NOMO-1 (cell line): Measurements from ENCODE around the gene CCDC194.
"Not testable (repeated sequence)": the region's sequence is repeated elsewhere in the genome, so short reads cannot be mapped to it uniquely, and the experiment has no call there.

Experiments
- DNase-seq, 2 experiments: peaks; one replicate each; lab custom pipeline; 2025; ENCODE audit not compliant: unreplicated experiment in 2 of 2; lab: John Stamatoyannopoulos, UW

CCDC194 gene

DNA sequence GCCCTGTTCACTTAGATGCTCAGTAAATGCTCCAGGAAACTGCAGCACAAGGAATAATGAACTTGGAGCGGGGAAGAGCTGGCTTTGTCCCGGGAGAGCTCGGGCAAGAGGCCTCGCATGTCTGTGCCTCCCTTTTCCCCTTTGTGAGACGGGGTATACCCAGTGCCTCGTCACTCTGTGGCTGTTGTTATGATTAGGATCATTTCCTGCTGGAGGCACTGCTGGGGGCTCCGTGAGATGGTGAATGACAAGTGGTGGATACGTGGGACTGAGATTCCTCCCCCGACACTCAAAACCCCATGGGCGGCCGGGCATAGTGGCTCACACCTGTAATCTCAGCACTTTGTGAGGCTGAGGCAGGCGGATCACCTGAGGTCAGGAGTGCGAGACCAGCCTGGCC is 15.7 kb downstream of the CCDC194 start:
- DNase-seq = no peak

- DNase-seq = no peak
Observed at GRCh38 chr19:17376935-17377600, 16.9 kb downstream of the CCDC194 start, which contains the start of gene PLVAP. TSS of gene PLVAP (minus strand) at chr19:17377342. CDS start at chr19:17377288, 54 bp downstream.

DNA sequence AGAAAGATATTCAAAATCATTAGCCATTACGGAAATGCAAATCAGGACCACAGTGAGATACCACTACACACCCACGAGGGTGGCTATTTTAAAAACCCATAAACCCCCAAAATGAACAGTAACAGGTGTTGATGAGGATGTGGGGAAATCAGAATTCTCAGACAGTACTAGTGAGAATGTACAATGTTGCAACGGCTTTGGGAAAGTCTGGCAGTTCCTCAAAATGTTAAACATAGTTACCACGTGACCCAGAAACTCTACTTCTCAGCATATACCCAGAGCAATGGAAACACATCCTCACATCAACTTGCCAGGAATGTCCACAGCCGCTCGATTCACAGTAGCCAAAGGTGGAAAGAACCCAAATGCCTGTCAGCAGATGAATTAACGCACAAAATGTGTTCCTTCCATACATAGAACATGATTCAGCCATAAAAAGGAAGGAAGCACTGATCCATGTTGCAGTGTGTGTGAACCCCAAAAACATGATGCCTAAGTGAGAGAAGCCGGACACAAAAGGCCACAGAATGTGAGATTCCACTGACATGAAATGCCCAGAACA is 23.9 kb downstream of the CCDC194 start:
- peak; percentile 66 to 88 for DNase-seq

DNA sequence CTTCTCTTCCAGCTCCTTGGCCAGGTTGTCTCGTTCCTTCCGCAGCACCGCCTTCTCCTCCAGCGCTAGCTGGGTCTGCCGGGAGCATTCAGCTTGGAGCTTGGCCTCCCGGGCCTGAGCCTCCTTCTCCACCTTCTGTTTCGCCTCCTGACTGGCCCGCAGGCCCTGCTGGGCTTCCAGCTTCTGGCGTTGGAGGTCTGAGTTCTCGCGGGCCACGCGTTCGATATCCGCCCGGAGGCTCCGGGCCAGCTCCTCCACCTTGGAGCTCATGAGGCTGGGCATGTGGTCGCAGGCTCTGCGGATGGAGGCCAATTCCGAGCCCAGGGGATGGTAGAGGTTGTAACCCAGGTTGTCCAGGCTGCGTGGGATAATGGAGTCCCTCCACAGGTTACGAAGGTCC is 28.6 kb downstream of the CCDC194 start:
- DNase-seq = no peak

GRCh38 chr19:17363852-17364605 is 30.0 kb downstream of the CCDC194 start:
- DNase-seq = not testable (repeated sequence)

DNA sequence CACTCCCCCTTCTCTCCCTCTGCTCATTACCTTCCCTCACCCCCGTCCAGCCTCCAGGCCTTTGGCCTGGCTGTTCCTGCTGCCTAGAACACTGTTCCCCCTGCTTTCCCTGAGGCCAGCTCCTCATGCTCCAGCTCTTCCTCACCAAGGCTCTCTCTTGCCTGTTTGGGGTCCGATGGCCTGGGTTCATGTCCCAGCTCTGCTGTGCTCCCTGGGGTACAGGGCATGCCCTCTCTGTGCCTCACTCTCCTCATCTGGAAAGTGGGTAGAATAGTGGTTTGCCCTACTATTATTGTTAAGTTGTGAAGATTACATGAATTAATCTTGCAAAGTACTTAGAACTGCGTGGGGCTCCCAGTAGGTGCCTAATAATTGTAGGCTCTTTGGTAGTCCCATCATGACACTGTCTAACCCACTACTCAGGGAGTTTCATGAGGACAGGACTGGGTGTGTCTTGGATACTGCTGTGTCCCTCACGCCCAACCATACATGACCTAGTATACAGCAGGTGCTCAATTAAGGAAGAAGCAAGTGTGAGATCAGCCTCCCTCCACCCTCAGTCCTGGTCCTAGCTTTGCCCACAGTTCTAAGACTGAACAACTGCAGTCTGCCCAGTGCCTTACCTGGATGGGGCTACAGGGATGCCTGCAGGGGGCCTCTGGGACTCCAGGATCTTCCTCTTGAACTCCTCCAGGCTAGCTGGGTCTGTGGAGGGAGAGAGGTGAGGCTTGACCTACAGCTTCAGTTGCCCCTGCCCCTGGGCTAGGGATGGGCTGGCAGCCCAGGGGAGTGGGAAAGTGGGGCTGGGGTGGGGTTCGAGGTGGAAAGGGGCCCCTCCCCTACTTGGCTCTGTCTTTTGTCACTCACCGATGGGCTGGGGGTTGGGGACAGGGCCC is 33.8 kb downstream of the CCDC194 start:
- no peak for DNase-seq

- no peak for DNase-seq
Observed at GRCh38 chr19:17358395-17358794, 35.6 kb downstream of the CCDC194 start.

DNA sequence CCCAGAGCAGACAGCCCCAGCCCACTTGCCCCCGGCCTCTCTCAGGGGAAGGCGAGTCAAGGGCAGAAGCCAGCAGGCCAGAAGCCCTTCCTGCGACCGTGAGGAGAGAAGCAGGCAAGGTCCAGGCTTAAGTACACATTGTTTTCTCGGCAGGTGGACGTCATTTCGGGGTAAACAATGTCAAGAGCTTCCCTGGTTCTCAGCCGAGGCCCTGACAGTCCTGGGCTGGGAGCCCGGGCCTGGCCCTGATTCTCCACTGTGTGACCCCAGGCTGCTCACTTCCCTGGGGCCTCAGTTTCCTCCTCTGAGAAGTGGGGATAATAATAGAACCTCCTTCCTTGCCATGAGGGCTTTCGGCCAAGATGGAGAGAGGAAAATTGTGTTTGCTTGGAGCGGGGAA is 36.3 kb downstream of the CCDC194 start:
- no peak for DNase-seq

DNA sequence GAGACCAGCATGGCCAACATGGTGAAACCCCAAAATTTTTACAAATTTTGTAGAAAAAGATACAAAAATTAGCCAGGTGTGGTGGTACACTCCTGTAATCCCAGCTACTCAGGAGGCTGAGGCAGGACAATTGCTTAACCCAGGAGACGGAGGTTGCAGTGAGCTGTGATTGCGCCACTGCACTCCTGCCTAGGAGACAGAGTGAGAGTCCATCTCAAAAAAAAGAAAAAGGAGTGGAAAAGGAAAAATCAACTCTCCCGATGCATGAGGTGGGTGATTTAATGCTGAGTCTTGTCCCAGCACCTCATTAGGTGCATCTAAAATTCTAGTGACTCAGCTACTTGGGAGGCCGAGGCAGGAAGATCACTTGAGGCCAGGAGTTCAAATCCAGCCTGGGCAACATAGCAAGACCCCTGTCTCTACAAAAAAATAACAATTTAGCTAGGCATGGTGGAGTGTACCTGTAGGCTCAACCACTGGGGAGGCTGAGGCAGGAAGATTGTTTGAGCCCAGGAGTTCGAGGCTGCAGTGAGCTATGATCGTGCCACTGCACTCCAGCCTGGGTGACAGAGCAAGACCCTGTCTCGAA is 36.8 kb downstream of the CCDC194 start:
- no peak for DNase-seq

- no peak for DNase-seq
Observed at GRCh38 chr19:17353386-17353785, 40.6 kb downstream of the CCDC194 start.

DNA sequence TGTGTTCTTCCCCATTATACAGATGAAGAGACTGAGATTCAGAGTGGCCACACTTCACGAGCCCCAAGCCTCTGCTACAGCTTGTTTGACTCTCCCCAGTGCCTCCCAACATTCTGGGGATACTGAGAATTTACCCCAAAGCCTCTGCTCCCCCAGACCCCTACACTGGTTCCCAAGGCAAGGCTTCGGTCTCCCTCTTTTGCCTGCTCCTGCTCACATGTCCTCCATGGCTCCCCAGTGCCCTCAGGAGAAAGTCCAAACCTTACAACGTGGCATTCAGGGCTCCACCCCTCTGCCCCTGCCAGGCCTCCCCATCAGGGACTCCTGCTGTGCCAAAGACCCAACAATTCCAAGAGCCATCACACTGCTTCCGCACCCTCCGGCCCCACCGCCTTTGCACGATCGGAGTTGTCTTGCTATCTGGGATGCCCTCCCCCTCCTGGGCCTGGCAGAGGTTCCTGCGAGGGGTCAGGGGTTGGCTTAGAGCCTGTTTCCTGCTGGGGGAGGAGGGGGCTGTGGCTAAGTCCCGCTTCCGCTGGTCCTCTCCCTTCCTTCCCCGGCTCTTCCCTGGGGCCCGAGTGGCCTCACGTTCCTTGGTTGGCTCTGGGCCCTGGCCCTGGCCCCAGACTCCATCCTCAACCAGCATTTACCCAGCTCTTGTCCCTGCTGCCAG is 41.3 kb downstream of the CCDC194 start:
- no peak for DNase-seq

- DNase-seq = peak in 1 of 2 experiments; percentile 0
Observed at GRCh38 chr19:17351815-17352435, 42.1 kb downstream of the CCDC194 start.

DNA sequence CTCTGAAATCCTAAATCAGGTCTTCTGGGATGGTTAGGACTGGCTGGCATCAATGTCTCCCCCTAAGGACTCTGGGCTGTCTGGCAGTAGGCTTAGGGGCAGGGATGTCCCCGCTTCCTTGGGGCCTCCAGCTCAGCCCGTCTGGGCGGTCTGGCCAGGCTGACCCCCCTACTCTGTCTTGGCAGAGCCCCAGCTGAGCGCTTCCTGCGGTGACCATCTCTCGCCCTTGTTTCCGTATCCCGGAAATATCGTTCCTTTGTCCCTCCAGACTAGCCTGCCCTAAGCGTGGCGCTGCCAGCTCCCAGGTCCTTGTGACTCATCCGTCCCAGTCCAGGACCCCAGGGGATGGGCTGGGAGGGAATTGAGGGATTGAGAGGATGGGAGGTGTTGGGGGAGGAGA is 45.3 kb downstream of the CCDC194 start:
- DNase-seq = no peak

DNA sequence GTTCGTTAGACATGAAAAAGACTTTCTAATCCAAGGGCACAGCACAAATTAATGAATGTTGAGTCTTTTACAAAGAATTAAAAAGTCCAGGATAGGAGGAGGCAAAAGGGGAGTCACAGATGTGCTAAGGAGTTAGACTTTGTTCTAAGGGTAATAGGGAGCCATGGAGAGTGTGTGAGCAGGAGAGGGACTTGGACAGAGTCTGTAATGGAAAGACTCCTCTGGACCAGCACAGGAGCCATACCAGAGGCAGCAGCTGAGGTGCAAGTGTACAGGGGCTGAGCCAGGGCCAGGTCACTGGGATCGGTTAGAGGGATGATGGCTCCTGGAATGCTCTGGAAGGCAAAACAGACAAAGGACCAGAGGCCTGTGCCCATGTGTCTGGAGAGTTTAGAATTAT is 46.1 kb downstream of the CCDC194 start:
- DNase-seq = no peak

GRCh38 chr19:17347361-17347760 is 46.6 kb downstream of the CCDC194 start:
- no peak for DNase-seq

DNA sequence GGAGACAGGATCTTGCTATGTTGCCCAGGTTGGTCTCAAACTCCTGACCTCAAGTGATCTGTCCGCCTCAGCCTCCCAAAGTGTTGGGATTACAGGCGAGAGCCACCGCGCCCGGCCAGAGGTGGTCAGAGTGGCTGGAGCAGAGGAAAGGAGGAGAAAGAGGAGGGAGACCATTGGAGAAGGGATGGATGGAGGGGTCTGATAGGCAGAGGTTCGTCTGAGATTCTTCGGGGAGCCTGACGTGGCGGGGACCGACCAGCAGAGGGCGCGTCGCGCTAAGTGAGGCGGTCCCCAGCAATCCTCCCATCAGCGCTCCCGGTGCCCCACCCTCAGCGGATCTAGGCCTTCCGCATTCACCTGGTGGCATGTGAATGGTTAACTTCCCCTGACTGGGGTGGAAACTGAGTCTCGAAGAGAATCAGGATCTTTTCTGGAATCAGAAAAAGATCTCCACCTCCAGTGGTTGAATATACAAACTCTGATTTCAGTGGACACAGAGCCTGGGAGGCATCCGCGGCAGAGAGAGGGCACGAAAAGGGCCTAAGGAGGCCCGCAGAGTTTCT is 47.8 kb downstream of the CCDC194 start:
- peak; percentile 47 to 66 for DNase-seq

DNA sequence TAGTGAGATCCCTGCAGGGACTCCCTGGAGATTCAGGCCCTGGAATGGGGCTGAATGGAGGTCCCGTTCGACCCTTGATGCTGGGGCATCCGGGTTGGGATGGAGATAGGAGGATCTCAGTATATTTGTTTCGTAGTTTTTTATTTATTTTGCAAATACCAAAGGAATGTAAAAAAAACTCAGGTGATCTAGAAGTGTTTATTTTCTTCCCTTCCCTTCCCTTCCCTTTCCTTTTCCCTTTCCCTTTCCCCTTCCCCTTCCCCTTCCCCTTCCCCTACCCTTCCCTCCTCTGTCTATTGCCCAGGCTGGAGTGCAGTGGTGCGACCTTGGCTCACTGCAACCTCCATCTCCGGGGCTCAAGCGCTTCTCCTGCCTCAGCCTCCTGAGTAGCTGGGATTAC is 52.2 kb downstream of the CCDC194 start:
- no peak for DNase-seq

DNA sequence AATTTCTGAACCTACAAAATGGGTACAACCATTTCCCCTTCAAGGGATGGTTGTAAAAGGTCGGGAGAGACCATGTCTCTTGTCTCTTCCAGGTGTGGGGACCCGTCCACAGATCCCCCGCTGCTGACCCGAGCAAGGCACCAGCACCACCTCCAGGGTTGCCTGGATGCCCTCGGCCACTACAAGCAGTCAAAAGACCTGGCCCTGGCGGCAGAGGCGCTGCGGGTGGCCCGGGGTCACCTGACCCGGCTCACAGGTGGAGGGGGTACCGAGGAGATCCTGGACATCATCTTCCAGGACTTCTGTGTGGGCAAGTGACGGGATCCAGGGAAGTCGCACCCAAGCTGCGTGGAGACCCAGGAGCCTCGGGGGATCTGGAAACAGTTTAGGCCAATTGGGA is 52.6 kb downstream of the CCDC194 start:
- no peak for DNase-seq

DNA sequence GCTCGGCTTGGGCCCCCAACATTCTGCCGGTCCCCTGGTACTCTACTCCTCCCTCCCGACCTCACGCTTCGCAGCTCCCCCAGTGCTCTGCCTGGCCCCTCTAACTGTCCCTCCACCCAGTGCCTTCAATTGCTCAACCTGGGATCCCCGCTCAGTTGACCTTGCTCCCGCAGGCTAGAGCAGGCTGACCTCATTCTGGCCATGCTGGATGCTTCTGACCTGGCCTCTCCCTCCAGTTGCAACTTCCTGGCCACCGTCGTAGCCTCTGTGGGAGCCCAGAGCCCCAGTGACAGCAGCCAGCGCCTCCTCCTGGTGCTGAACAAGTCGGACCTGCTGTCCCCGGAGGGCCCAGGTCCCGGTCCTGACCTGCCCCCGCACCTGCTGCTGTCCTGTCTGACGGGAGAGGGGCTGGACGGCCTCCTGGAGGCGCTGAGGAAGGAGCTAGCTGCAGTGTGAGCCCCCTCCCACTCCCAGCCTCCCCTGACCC is 53.1 kb downstream of the CCDC194 start:
- DNase-seq = no peak
